GM23338 (cell line): Measurements from ENCODE around the gene CMKLR1. TPM values are rescaled to one million over a fixed set of nuclear protein-coding genes. Genes with fewer than 3 reads are reported as not detected.

Experiments used
- ATAC-seq: fragments of 200-7000 bp; cut with Tn5 transposase; 3 replicates; pipeline ENCODE4 v1.9.1; 2020
- DNase-seq: peaks from one replicate; pipeline ENCODE4 v3.0.0-alpha.2; 2015; ENCODE audit warnings: low spot score
- H2AFZ ChIP-seq: fragments of 200-600 bp; sonication (generic); 2 replicates; pipeline ENCODE4 v1.8.0; 2016; ENCODE audit warnings: antibody characterized with exemption, mild to moderate bottlenecking, moderate library complexity
- H3F3A ChIP-seq: fragments of 200-600 bp; sonication (generic); replicated peaks from 2 replicates; pipeline ENCODE4 v1.8.0; 2017; ENCODE audit warnings: antibody characterized with exemption, mixed run types, low read depth
- H3K27ac ChIP-seq: fragments of 200-600 bp; sonication (generic); 2 replicates; pipeline ENCODE4 v1.6.1; 2016; ENCODE audit warnings: low read depth
- H3K27me3 ChIP-seq: fragments of 200-600 bp; sonication (generic); 2 replicates; pipeline ENCODE4 v1.8.0; 2016; ENCODE audit warnings: mild to moderate bottlenecking, mixed run types, moderate library complexity; ENCODE audit not compliant: insufficient read depth
- H3K36me3 ChIP-seq: fragments of 200-600 bp; sonication (generic); 2 replicates; pipeline ENCODE4 v1.8.0; 2016; ENCODE audit warnings: mild to moderate bottlenecking; ENCODE audit not compliant: insufficient read depth
- H3K4me1 ChIP-seq: fragments of 200-600 bp; sonication (generic); 2 replicates; pipeline ENCODE4 v1.8.0; 2016; ENCODE audit warnings: mild to moderate bottlenecking, moderate library complexity; ENCODE audit not compliant: insufficient read depth
- H3K4me2 ChIP-seq: fragments of 200-600 bp; sonication (generic); 2 replicates; pipeline ENCODE4 v1.7.1; 2017; ENCODE audit warnings: mixed run types
- H3K4me3 ChIP-seq: fragments of 200-600 bp; sonication (generic); 2 replicates; pipeline ENCODE4 v1.6.1; 2016; ENCODE audit warnings: mixed run types
- H3K79me2 ChIP-seq: fragments of 200-600 bp; sonication (generic); replicated peaks from 2 replicates; pipeline ENCODE4 v1.8.0; 2017; ENCODE audit warnings: mild to moderate bottlenecking; ENCODE audit not compliant: insufficient read depth
- H3K9me2 ChIP-seq: fragments of 200-600 bp; sonication (generic); 2 replicates; pipeline ENCODE4 v1.8.0; 2017; ENCODE audit not compliant: insufficient read depth
- H4K20me1 ChIP-seq: fragments of 200-600 bp; sonication (generic); replicated peaks from 2 replicates; pipeline ENCODE4 v1.8.0; 2017; ENCODE audit warnings: mild to moderate bottlenecking; ENCODE audit not compliant: insufficient read depth
- H3K27ac Mint-ChIP-seq: 2 replicates; pipeline ENCODE4 v1.8.0; 2020; ENCODE audit warnings: inconsistent platforms, mild to moderate bottlenecking, moderate library complexity, mixed read lengths
- H3K27me3 Mint-ChIP-seq: 3 replicates; pipeline ENCODE4 v1.8.0; 2022; ENCODE audit warnings: low read depth, mild to moderate bottlenecking, moderate library complexity, mixed read lengths, inconsistent platforms; ENCODE audit not compliant: insufficient read depth, poor library complexity
- H3K36me3 Mint-ChIP-seq: 3 replicates; pipeline ENCODE4 v1.8.0; 2021; ENCODE audit warnings: low read depth, mild to moderate bottlenecking, inconsistent platforms, moderate library complexity, mixed read lengths
- H3K4me1 Mint-ChIP-seq: 3 replicates; pipeline ENCODE4 v1.8.0; 2020; ENCODE audit warnings: mild to moderate bottlenecking, inconsistent platforms, mixed read lengths
- H3K4me3 Mint-ChIP-seq: 3 replicates; pipeline ENCODE4 v1.8.0; 2021; ENCODE audit warnings: moderate library complexity, mild to moderate bottlenecking, inconsistent platforms, mixed read lengths
- H3K9me3 Mint-ChIP-seq: 3 replicates; pipeline ENCODE4 v1.8.0; 2020; ENCODE audit warnings: moderate library complexity, mild to moderate bottlenecking, inconsistent platforms, mixed read lengths
- CREB1 ChIP-seq: fragments of 250-450 bp; sonication (Bioruptor Pico); IDR thresholded peaks from 2 replicates; pipeline ENCODE4 v1.5.0; 2020; ENCODE audit warnings: low read depth, mild to moderate bottlenecking, moderate library complexity
- CTCF ChIP-seq, 2 experiments: fragments of 200-600 bp in 1 of 2; sonication (generic) in 1 of 2; conservative IDR thresholded peaks; 2 replicates each; pipeline versions ENCODE4 v1.5.1 to v1.6.1; 2016 to 2017; ENCODE audit warnings: antibody characterized with exemption in 2 of 2, low read depth in 2 of 2, mild to moderate bottlenecking in 2 of 2, moderate library complexity in 1 of 2
- ETS1 ChIP-seq: IDR thresholded peaks from 2 replicates; pipeline ENCODE4 v1.6.1; 2016; ENCODE audit warnings: antibody characterized with exemption
- EZH2phosphoT487 ChIP-seq: fragments of 200-600 bp; sonication (generic); IDR thresholded peaks from one replicate; pipeline ENCODE4 v1.8.1; 2018; ENCODE audit warnings: antibody characterized with exemption; ENCODE audit not compliant: unreplicated experiment
- JUNB ChIP-seq: IDR thresholded peaks from one replicate; pipeline ENCODE4 v1.6.1; 2016; ENCODE audit warnings: antibody characterized with exemption; ENCODE audit not compliant: unreplicated experiment
- NANOG ChIP-seq: IDR thresholded peaks from 2 replicates; pipeline ENCODE4 v1.6.1; 2016; ENCODE audit warnings: antibody characterized with exemption, borderline replicate concordance
- POLR2AphosphoS5 ChIP-seq: IDR thresholded peaks from 2 replicates; pipeline ENCODE4 v1.6.1; 2016; ENCODE audit warnings: antibody characterized with exemption, low read depth
- REST ChIP-seq: IDR thresholded peaks from one replicate; pipeline ENCODE4 v1.6.1; 2018; ENCODE audit warnings: antibody characterized with exemption; ENCODE audit not compliant: unreplicated experiment
- STAT1 ChIP-seq: IDR thresholded peaks from one replicate; pipeline ENCODE4 v1.6.1; 2016; ENCODE audit warnings: antibody characterized with exemption; ENCODE audit not compliant: unreplicated experiment
- ZNF331 ChIP-seq: fragments of 250-450 bp; sonication (Bioruptor Pico); IDR thresholded peaks from 2 replicates; pipeline ENCODE4 v1.5.0; 2020; ENCODE audit warnings: low read depth, mild to moderate bottlenecking, moderate library complexity
- polyA plus RNA-seq: library from polyadenylated mRNA; unstranded; fragments of >200 nt; fragmentation: Nextera tagmentation; extraction: Ambion mirVana; gene quantifications from 2 replicates; pipeline ENCODE4 v1.2.1, GENCODE V29; 2016
- total RNA-seq: library from RNA; depleted of rRNA; stranded (reverse); fragments of >200 nt; shearing (Covaris generic); gene quantifications from 2 replicates; pipeline ENCODE4 v1.2.3, GENCODE V29; 2014

Gene CMKLR1
- total and polyA plus RNA-seq, 2 experiments from 2014 or later, result 0.40 to 2.6 TPM

GRCh38 chr12:108364879-108365278 is 25.8 kb upstream of the CMKLR1 start:
- Mint-ChIP-seq H3K27ac (no peak overlapping the region), H3K36me3 (no peaks in the 10 kb centered on the region)

More at GRCh38 chr12:108364879-108365278, 25.8 kb upstream of the CMKLR1 start:
- no peak overlapping the region for H3K4me3 Mint-ChIP-seq
- no peak for DNase-seq
- Histone ChIP-seq H3K27me3 (no peaks in the 10 kb centered on the region), H3K27ac (no peak overlapping the region), H3F3A (no peaks in the 10 kb centered on the region), H3K4me1 (no peaks in the 10 kb centered on the region), H3K36me3 (no peaks in the 10 kb centered on the region), H3K4me2 (no peak overlapping the region), H4K20me1 (no peaks in the 10 kb centered on the region), H3K4me3 (no peak overlapping the region), H3K9me2 (0 out of 2 replicates have a peak, but pooled peaks cover 6% of the 10 kb centered on the region), H2AFZ (no peak overlapping the region; the same call in 1 of the 2 replicates), H3K79me2 (no peaks in the 10 kb centered on the region)
- TF ChIP-seq ETS1 (no peak), CTCF (conservative IDR thresholded peaks at IDR 0.05; ENCODE audit: low read depth in 2 of 2) (no peak), NANOG (no peak), EZH2phosphoT487 (no peak), ZNF331 (CRISPR knock-in tag) (no peak), POLR2AphosphoS5 (no peak), REST (no peak), JUNB (no peak), STAT1 (no peak), CREB1 (CRISPR knock-in tag) (no peak)
- 0 out of 3 replicates have a peak, but pooled peaks cover 2% of the 10 kb centered on the region for H3K4me1 Mint-ChIP-seq
- no peaks in the 10 kb centered on the region for H3K9me3 Mint-ChIP-seq
- H3K27me3 Mint-ChIP-seq, result peaks cover under 1% of the 10 kb centered on the region
- ATAC-seq, result no peak
